EL (cell line): ENCODE data around the gene FNDC10.

ENCODE experiments used
- DNase-seq: peaks from one replicate; pipeline ENCODE4 v3.0.0-alpha.2; 2016

Gene FNDC10

DNA sequence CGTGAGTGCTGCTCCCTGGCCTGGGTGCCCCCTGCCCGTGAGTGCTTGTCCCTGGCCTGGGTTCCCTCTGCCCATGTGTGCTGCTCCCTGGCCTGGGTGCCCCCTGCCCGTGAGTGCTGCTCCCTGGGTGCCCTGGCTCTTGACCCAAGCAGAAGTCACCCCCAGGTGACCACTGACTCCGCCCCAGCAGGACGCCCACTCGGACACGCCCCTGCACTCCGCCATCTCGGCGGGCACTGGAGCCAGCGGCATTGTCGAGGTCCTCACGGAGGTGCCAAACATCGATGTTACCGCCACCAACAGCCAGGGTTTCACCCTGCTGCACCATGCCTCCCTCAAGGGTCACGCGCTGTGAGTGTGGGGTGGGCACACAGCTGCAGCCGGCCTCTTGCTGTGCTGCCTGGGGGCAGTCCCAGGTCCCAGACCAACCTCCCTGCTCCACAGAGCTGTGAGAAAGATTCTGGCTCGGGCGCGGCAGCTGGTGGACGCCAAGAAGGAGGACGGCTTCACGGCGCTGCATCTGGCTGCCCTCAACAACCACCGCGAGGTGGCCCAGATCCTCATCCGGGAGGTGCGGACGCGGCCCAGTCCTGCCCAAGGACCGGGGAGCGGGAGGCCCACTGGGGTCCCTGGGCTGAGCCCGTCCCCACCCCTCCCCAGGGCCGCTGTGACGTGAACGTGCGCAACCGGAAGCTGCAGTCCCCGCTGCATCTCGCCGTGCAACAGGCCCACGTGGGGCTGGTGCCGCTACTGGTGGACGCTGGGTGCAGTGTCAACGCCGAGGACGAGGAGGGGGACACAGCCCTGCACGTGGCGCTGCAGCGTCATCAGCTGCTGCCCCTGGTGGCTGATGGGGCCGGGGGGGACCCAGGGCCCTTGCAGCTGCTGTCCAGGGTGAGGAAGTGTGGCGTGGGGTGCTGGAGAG, 28.2 kb upstream of the FNDC10 start:
- no peak for DNase-seq

DNA sequence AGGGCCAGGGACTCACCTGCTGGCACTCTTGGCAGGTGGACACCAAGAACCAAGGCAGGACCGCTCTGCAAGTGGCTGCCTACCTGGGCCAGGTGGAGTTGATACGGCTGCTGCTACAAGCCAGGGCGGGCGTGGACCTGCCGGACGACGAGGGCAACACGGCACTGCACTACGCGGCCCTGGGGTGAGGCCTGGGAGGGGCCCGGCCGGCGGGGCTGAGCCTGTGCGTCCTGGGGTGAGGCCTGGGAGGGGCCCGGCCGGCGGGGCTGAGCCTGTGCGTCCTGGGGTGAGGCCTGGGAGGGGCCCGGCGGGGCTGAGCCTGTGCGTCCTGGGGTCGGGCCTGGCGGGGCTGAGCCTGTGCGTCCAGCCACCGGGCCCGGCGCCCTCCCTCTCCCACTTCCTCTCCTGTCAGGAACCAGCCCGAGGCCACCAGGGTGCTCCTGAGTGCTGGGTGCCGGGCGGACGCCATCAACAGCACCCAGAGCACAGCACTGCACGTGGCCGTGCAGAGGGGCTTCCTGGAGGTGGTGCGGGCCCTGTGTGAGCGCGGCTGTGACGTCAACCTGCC, 27.4 kb upstream of the FNDC10 start:
- no peak for DNase-seq

- no peak for DNase-seq
Measured at GRCh38 chr1:1626207-1627141, 26.5 kb upstream of the FNDC10 start.

- DNase-seq: no peak
Measured at GRCh38 chr1:1625824-1626206, 25.9 kb upstream of the FNDC10 start.

DNA sequence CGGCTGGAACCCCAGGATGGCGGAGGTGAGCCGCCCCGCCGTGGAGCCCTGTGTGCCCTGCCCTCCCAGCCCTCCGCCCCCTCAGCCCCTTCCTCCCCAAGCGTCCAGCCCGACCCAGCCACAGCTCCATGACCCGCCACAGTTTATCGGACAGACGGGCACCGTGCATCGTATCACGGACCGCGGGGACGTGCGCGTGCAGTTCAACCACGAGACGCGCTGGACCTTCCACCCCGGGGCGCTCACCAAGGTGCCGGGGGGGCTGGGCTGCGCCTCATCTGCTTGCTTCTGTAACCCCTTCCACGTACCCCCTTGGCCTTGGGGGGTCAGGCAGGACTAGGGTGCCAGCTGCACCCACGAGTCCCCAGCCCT, 25.5 kb upstream of the FNDC10 start:
- no peak for DNase-seq

DNA sequence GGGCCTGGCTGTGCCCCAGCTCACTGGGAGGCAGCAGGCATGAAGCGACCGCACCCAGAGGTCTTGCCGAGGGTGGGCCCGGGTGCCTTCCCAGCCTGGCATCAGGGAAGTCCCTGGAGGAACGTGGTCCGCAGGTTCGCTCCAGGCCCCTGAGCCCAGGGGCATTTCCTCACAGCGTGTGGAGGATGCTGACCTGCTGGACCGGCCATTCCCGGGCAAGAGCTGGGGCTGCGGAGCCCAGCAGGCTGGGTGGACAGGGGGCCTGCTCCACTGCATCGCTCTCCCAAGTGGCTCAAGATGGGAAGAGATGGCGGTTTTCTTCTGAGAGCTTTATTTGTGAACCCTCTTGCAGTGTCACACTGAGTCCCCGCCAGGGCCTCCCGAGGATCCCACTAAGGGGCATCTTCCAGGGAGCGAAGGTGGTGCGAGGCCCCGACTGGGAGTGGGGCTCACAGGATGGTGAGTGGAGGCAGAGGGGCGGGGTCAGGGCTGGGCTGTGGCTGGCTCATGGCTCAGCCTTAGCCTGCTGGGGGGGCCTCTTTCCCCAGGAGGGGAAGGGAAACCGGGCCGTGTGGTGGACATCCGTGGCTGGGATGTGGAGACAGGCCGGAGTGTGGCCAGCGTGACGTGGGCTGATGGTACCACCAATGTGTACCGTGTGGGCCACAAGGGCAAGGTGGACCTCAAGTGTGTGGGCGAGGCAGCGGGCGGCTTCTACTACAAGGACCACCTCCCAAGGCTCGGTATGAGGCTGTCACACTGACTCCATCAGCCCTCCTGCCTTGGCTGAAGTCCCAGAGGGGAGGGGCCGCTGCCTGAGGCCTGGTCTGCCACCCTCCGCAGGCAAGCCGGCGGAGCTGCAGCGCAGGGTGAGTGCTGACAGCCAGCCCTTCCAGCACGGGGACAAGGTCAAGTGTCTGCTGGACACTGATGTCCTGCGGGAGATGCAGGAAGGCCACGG, 24.8 kb upstream of the FNDC10 start:
- DNase-seq: no peak

DNA sequence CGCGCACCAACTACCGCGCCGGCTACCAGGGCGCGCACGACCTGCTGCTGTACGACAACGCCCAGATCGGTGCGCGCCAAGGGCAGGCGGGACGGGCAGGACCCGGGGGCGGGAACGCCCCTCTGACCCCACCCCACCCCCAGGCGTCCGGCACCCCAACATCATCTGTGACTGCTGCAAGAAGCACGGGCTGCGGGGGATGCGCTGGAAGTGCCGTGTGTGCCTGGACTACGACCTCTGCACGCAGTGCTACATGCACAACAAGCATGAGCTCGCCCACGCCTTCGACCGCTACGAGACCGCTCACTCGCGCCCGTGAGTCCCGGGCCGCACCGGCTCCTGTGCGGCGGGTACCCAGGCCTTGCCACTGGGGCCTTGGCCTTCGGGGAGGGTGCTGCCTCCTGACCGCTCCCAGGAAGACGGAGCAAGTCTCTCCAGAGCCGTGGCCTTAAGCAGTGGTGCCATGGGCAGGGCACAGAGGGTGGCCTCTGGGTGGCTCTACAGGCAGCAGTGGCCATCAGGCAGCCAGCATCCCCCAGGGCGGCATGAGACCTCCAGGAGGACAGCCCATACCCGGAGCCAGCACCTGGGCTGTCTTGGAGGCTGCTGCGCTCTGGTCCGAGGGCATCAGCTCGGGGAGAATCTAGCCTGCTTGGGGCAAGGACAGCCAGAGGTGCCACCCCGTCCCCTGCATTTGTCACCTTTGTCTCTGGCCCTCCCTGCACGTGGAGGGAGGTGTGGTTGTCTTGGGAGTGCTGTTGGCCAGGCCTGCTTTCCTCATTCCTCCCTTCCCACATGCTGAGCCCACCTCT, 23.9 kb upstream of the FNDC10 start:
- DNase-seq: no peak

DNA sequence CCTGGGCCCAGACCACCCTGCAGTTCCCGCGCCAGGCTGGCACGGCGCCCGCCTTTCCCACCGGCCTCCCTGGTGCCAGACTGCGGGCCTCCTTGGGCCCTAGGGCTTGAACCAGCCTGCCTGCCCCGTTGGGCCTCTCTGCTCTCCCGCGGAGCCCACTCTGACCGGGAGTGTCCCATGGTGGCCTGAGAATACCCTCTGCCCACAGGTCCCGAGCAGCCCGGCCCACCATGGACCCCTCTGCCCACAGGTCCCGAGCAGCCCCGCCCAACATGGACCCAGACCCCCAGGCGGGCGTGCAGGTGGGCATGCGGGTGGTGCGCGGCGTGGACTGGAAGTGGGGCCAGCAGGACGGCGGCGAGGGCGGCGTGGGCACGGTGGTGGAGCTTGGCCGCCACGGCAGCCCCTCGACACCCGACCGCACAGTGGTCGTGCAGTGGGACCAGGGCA, 23.3 kb upstream of the FNDC10 start:
- no peak for DNase-seq

GRCh38 chr1:1622788-1623094, 22.8 kb upstream of the FNDC10 start:
- DNase-seq: no peak

- DNase-seq: no peak
Measured at GRCh38 chr1:1622010-1622787, 22.3 kb upstream of the FNDC10 start.

- DNase-seq: no peak
Measured at GRCh38 chr1:1621173-1622009, 21.5 kb upstream of the FNDC10 start.

DNA sequence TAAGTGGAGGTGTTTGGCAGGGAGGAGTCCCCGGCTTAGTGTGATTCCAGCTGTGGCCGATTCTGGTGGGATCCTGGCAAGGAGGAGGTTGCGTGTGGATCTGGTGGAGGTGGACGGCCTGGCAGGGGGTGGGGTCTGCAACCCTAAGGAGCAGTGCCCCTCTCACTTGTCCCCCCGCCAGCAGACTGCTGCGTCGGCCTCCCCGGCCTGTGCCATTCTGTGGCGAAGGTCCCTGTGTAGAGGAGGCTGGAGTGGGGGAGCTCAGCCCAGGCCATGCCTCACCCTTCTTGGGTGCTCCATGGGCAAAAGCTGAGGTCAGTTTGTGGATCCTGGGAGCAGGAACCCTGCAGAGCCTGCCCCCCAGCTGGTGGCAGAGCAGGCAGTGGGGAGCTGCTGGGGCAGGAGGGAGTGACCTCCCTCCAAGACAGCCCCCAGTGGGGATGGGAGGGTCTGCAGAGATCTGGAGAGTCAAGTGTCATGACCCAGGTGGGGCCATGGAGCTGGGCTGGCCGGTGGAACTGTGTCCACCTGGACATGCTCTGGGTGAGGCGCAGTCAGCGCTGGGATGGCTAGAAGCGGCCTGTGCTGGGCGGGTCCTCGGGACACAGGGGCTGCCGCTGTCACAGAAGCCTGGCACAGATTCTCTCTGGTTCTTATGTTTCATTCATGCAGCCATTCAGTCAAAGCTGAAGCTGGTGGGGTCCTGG, 20.7 kb upstream of the FNDC10 start:
- DNase-seq: no peak

DNA sequence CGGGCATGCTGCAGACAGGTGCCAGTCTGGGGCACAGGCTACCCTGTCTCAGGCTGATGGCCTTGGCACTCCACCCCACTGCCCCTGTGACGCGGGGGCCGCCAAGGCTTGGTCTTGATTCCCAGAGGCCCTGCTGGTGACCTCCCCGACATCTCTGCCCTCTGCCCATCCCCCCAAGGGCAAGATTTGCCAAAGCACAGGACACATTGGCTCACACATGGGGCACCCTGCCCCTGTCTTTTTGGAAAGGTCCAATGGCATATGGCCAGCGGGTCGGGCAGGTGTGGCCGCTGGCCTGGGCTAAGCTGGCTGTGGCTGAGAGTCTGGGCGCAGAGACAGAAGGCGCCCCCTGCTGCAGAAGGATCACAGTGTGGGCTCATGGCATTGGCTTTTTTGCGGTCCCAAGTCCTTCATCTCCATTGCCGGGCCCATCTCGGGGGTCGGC, 20.0 kb upstream of the FNDC10 start:
- no peak for DNase-seq

DNA sequence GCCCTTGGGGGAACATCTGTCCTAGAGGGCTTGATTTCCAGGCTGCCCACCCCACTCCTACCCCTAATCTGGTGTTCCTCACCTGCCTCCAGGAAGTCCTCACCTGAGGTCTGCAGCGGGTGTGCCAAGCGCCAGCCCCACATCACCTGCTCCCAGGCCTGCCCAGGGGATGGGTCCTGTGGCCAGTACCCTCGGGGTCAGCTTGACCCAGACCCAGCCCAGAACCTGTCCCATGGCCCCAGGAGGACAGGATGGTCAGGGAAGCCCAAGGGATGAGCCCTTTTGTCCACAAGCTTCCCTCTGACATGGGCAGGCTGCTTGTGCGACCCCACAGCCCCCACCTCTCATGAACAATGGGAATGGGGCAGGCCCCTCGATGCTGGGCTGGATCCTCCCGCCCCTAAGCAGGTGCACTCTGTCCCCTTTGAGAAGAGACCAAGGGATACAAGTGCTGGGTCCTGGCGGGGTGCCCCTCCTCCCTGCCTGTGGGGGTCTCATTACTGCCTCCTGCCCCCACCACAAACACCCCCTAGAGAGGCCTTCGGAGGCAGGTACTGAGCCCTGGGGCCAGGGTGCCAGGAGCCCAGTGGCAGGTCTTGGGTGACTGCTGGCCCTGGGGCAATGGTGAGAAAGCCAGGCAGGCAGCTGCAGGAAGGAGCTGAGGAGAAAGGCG, 18.6 kb upstream of the FNDC10 start:
- DNase-seq: no peak

- DNase-seq: no peak
Measured at GRCh38 chr1:1617925-1618324, 18.0 kb upstream of the FNDC10 start.

GRCh38 chr1:1617516-1617915, 17.6 kb upstream of the FNDC10 start:
- no peak for DNase-seq

DNA sequence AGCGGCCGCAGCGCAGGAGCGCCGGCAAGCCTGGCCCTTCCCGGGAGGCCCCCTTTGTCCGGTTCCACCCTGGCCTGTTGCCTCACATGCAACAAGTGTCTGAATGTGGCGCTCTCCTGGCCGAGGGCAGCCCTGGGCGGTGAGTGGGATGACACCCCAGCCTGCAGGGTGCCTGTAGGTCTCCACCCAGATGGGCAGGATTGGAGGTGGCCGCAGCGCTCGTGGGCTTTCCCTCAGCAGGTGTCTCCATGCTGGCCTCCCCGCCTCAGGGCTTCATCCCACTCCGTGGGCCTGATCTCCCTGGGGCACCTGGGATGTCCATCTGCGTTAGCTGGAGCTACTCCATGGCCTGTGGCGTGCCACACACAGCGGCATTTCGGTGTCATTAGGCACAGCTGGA, 16.9 kb upstream of the FNDC10 start:
- DNase-seq: no peak

DNA sequence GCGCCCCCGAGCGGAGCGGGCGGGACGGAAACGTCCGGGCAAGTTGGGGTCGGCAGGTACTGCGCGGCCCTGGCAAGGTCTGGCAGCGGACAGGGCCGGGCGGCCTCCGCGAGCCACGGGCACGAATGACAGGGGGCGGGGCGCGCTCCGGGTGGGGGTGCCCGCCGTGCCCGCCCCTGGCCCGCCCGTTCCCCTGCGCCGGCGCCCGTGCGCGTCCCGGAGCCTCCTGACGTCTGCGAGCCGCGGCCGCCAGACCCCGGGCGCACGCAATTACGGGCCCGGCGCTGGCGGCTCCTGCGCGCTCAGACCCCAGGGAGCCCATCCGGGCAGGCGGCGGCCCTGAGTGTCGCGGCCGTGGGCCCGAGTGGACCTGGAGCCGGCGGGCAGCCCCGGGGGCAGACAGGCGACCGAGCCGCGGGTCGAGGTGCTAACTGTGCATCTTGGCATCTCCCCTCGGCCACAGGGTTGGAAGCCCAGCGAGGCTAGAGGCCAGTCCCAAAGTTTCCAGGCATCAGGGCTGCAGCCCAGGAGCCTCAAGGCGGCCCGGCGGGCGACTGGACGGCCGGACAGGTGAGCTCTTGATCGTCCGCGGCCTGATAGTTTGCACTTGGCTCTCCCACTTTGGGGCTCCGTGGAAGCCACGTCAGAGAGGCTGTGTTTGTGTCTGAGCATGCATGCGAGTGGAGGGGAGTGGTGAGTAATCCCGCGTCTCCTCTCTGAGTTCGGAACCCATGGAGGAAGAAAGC, 16.3 kb upstream of the FNDC10 start:
- peak; percentile 36 for DNase-seq
